Naive thymus-derived CD4-positive, alpha-beta T cell (primary cell): ENCODE data around the gene KLHL24. TPM values are rescaled to one million over a fixed set of nuclear protein-coding genes. Genes with fewer than 3 reads are reported as not detected.

Experiments used
- ATAC-seq: fragments of 150-1000 bp; cut with Tn5 transposase; 2 replicates; pipeline ENCODE4 v1.10.0; 2021; ENCODE audit warnings: mild to moderate bottlenecking, moderate library complexity
- CTCF ChIA-PET: fragments of 350-600 bp; sonication (Branson Sonifier 250); formaldehyde crosslinking; loops from one replicate; lab custom pipeline; 2021; ENCODE audit warnings: antibody characterized with exemption; lab: Charles Lee
- POLR2A ChIA-PET: fragments of 350-600 bp; sonication (Branson Sonifier 250); formaldehyde crosslinking; loops from one replicate; lab custom pipeline; 2021; ENCODE audit warnings: antibody characterized with exemption, inconsistent platforms; lab: Charles Lee
- DNase-seq, 9 donors: peaks; one replicate each; pipeline versions ENCODE4 v3.0.0 to v3.0.0-alpha.2; 2020 to 2022; ENCODE audit warnings: mixed read lengths in 1 of 9
- H3K27ac ChIP-seq: one replicate; pipeline ENCODE4 v1.7.0; 2013; ENCODE audit warnings: mild to moderate bottlenecking, low read depth, low read length, moderate library complexity
- H3K27me3 ChIP-seq, 2 donors: one replicate each; pipeline ENCODE4 v1.7.0; 2013; ENCODE audit warnings: low read length in 2 of 2, mild to moderate bottlenecking in 2 of 2, moderate library complexity in 2 of 2; ENCODE audit not compliant: control insufficient read depth in 2 of 2, insufficient read depth in 2 of 2
- H3K36me3 ChIP-seq, 3 experiments: 1 replicate in 2 of 3; 2 replicates in 1 of 3; pipeline ENCODE4 v1.7.0; 2013; ENCODE audit warnings: low read length in 3 of 3, mild to moderate bottlenecking in 3 of 3, moderate library complexity in 1 of 3; ENCODE audit not compliant: insufficient read depth in 3 of 3, control insufficient read depth in 2 of 3
- H3K4me1 ChIP-seq, 2 donors: one replicate each; pipeline ENCODE4 v1.7.0; 2013; ENCODE audit warnings: low read length in 2 of 2, mild to moderate bottlenecking in 2 of 2, moderate library complexity in 1 of 2; ENCODE audit not compliant: control insufficient read depth in 2 of 2, insufficient read depth in 2 of 2
- H3K4me3 ChIP-seq: 2 replicates; pipeline ENCODE4 v1.7.0; 2013; ENCODE audit warnings: mild to moderate bottlenecking, low read length
- H3K9me3 ChIP-seq, 3 experiments: 1 replicate in 2 of 3; 2 replicates in 1 of 3; pipeline ENCODE4 v1.7.0; 2013; ENCODE audit warnings: low read length in 3 of 3; ENCODE audit not compliant: control insufficient read depth in 2 of 3
- H3K27ac Mint-ChIP-seq, 9 donors: one replicate each; pipeline ENCODE4 v1.8.0; 2020 to 2022; ENCODE audit warnings: mixed read lengths in 9 of 9, mild to moderate bottlenecking in 8 of 9, moderate library complexity in 5 of 9, inconsistent platforms in 2 of 9
- H3K27me3 Mint-ChIP-seq, 5 donors: one replicate each; pipeline ENCODE4 v1.8.0; 2021 to 2022; ENCODE audit warnings: mixed read lengths in 5 of 5, mild to moderate bottlenecking in 1 of 5
- H3K36me3 Mint-ChIP-seq, 5 donors: one replicate each; pipeline ENCODE4 v1.8.0; 2020 to 2022; ENCODE audit warnings: mixed read lengths in 5 of 5, mild to moderate bottlenecking in 3 of 5, inconsistent platforms in 1 of 5
- H3K4me1 Mint-ChIP-seq, 7 donors: one replicate each; pipeline ENCODE4 v1.8.0; 2020 to 2022; ENCODE audit warnings: mixed read lengths in 7 of 7, mild to moderate bottlenecking in 3 of 7, inconsistent platforms in 1 of 7
- H3K4me3 Mint-ChIP-seq, 10 donors: one replicate each; pipeline ENCODE4 v1.8.0; 2020 to 2022; ENCODE audit warnings: mild to moderate bottlenecking in 10 of 10, mixed read lengths in 10 of 10, moderate library complexity in 6 of 10, inconsistent platforms in 2 of 10
- H3K9me3 Mint-ChIP-seq, 11 donors: one replicate each; pipeline ENCODE4 v1.8.0; 2020 to 2022; ENCODE audit warnings: mixed read lengths in 11 of 11, mild to moderate bottlenecking in 4 of 11, inconsistent platforms in 1 of 11, moderate library complexity in 1 of 11
- intact Hi-C, 2 donors: fragments of 100-400 bp; cut with micrococcal nuclease; formaldehyde crosslinking; loops; one replicate each; pipeline ENCODE4 v1.15.1; 2023
- polyA plus RNA-seq, 2 donors: library from polyadenylated mRNA; unstranded; fragments of 300-500 nt; fragmentation: Illumina TruSeq; gene quantifications; one replicate each; pipeline ENCODE4 v1.2.3, GENCODE V29; 2021
- total RNA-seq, 6 experiments: library from RNA in 5 of 6; stranded (reverse) in 5 of 6; gene quantifications; 1 replicate in 5 of 6; 2 replicates in 1 of 6; pipeline ENCODE4 v1.2.3 and lab custom pipeline; 2021 to 2026

Gene KLHL24
- total and polyA plus RNA-seq, 7 experiments from 2014 or later = 25.3 to 161 (median 118) TPM

DNA sequence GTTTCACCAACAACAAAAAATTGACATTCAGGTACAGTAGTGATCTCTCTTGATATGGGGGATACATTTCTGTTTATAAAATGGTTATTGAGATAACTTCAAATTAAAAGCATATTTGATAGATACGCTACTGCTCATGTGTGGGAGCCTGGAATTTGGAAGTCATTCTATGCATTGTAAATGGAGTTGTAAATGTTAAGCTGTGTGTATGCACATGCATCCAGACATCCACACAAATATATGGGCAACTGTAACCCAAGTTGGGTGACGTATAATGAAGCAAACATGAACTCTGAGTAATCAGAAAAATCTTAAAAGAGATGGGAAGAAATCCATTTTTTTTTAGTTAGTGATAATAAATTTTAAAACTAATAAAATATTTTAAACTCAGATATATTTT is 9.8 kb downstream of the KLHL24 start:
- Mint-ChIP-seq H3K36me3 (peaks cover under 1 to 52% (median 45%) of the 10 kb centered on the region in 5 donors), H3K4me1 (peaks cover 0 to 40% (median 21%) of the 10 kb centered on the region in 7 donors), H3K4me3 (no peak overlapping the region), H3K9me3 (peaks cover 0 to 21% (median 2%) of the 10 kb centered on the region in 11 donors), H3K27ac (no peak overlapping the region), H3K27me3 (no peaks in the 10 kb centered on the region)
- peaks cover 0 to 6% (median 0%) of the 10 kb centered on the region in 3 experiments for H3K9me3 ChIP-seq
- ChIA-PET POLR2A (interaction anchor here (0.7 to 2.2 kb wide), 4 partner anchors 9 to 137 kb away, joined by 3 to 9 read pairs (median 6); partner anchors contain the start of gene KLHL24), CTCF (interaction anchor here (0.6 to 1.7 kb wide), 2 partner anchors 11 to 28 kb away, joined by 3 to 4 read pairs; no protein-coding TSS in a partner anchor)
- H3K4me1 ChIP-seq = peaks cover 0 to 6% of the 10 kb centered on the region in 2 donors
- no peak for DNase-seq
- peaks cover 0 to 27% (median 6%) of the 10 kb centered on the region in 3 experiments for H3K36me3 ChIP-seq
- intact Hi-C loops = no loop called here
- no peaks in the 10 kb centered on the region for H3K27me3 ChIP-seq
- ATAC-seq = no peak
- no peak overlapping the region for H3K4me3 ChIP-seq
- no peak overlapping the region for H3K27ac ChIP-seq

DNA sequence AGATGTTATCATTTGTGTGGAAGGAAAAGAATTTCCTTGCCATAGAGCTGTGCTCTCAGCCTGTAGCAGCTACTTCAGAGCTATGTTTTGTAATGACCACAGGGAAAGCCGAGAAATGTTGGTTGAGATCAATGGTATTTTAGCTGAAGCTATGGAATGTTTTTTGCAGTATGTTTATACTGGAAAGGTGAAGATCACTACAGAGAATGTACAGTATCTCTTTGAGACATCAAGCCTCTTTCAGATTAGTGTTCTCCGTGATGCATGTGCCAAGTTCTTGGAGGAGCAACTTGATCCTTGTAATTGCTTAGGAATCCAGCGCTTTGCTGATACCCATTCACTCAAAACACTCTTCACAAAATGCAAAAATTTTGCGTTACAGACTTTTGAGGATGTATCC is 15.1 kb downstream of the KLHL24 start:
- DNase-seq (no peak), ATAC-seq (no peak)
- Mint-ChIP-seq H3K27ac (no peak overlapping the region), H3K9me3 (peaks cover 4 to 65% (median 24%) of the 10 kb centered on the region in 11 donors), H3K4me3 (peak overlapping the region in 2 of 10 donors; percentile 29 to 30), H3K27me3 (no peaks in the 10 kb centered on the region), H3K36me3 (peaks cover 21 to 74% (median 64%) of the 10 kb centered on the region in 5 donors), H3K4me1 (peaks cover 0 to 14% (median 6%) of the 10 kb centered on the region in 7 donors)
- Histone ChIP-seq H3K9me3 (peaks cover 5 to 41% (median 27%) of the 10 kb centered on the region in 3 experiments), H3K4me3 (no peak overlapping the region), H3K27ac (no peak overlapping the region), H3K27me3 (no peaks in the 10 kb centered on the region), H3K4me1 (no peaks in the 10 kb centered on the region), H3K36me3 (peaks cover 18 to 60% (median 20%) of the 10 kb centered on the region in 3 experiments)
- intact Hi-C loops = no loop called here
- CTCF ChIA-PET = interaction anchor here (0.7 kb wide), 1 partner anchor 100 kb away, joined by 3 read pairs; no protein-coding TSS in a partner anchor
- POLR2A ChIA-PET = interaction anchor here (1.5 kb wide), 1 partner anchor 13 kb away, joined by 3 read pairs; no protein-coding TSS in a partner anchor

DNA sequence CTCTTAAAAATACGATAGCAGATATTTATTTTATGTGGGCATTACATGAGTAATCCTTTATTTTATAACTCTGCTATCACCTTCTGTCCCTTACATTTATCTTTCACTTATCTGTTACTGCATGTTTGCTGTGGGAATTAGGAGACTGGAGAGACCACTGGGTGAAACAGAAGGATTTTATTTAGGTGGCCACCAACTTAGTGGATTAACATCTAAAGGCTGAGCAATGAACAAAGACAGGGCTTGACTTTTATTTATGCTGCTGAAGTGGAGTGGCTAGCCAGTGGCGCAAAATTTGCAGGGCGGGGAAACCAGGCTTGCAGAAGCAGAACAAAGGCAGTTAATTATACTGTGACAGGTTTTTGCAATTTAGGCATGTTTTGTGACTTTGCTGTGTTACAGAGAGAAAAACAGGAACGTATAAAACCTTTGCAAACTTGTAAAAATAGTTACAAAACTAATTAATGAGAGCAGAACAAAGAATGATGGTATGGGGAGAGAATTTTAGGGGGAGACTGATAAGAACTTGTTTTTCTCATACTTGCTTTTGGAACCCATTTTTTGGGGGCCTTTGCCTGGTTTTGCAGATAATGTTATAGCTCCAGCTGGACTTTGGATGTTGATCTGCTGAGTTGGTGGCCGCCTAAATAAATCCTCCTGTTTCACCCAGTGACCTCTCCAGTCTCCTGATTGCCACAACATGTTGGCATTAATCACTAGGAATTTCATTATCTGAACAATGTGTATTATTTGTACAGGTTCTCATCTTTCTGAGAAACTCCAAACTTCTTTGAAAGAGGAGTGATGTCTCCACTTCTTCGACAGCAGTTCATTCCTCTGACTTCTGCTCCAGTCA is 18.0 kb downstream of the KLHL24 start:
- peaks cover 32 to 86% (median 71%) of the 10 kb centered on the region in 5 donors for H3K36me3 Mint-ChIP-seq
- intact Hi-C loops = loop anchor here in 1 of 2 donors (2.0 kb wide), 1 partner anchor 17 kb away; no protein-coding TSS in a partner anchor
- peaks cover 0 to 29% (median 21%) of the 10 kb centered on the region in 7 donors for H3K4me1 Mint-ChIP-seq
- H3K27me3 Mint-ChIP-seq = no peaks in the 10 kb centered on the region
- ChIA-PET POLR2A (no interaction called here), CTCF (no interaction called here)
- Histone ChIP-seq H3K27ac (no peak overlapping the region), H3K4me1 (peaks cover 0 to 3% of the 10 kb centered on the region in 2 donors), H3K4me3 (no peak overlapping the region), H3K9me3 (peaks cover 5 to 41% (median 27%) of the 10 kb centered on the region in 3 experiments), H3K36me3 (peaks cover 16 to 66% (median 18%) of the 10 kb centered on the region in 3 experiments), H3K27me3 (no peaks in the 10 kb centered on the region)
- H3K9me3 Mint-ChIP-seq = peaks cover 6 to 78% (median 29%) of the 10 kb centered on the region in 11 donors
- ATAC-seq (no peak), DNase-seq (peak in 3 of 9 donors; percentile 7 to 23 (median 10))
- H3K27ac Mint-ChIP-seq = peak overlapping the region in 5 of 9 donors; percentile 22 to 88 (median 46)
- peak overlapping the region in 5 of 10 donors; percentile 11 to 54 (median 30) for H3K4me3 Mint-ChIP-seq

DNA sequence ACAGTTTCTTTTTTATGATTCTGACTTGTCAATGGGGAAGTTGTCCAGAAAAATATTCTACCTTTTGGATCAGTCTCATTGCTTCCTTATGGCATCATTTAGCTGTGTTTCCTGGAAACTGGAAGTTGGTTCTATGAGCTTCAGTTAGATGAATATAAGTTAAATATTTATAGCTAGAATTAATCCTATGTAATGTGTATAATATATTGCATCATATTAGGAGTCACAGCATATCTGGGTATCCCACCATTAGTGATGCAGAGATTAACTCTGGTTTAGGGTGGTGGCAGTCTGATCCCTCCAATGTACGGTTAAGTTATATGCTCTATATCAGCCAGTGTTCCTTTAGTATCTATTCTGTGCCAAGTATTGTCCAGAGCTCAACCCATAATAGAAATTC is 19.3 kb downstream of the KLHL24 start:
- Mint-ChIP-seq H3K27ac (peak overlapping the region in 1 of 9 donors; percentile 62), H3K4me3 (no peak overlapping the region), H3K9me3 (peaks cover 4 to 66% (median 29%) of the 10 kb centered on the region in 11 donors), H3K4me1 (peaks cover 0 to 40% (median 29%) of the 10 kb centered on the region in 7 donors), H3K27me3 (no peaks in the 10 kb centered on the region), H3K36me3 (peaks cover 32 to 85% (median 74%) of the 10 kb centered on the region in 5 donors)
- H3K4me3 ChIP-seq = no peak overlapping the region
- ATAC-seq = no peak
- H3K9me3 ChIP-seq = peaks cover 5 to 40% (median 27%) of the 10 kb centered on the region in 3 experiments
- no peak for DNase-seq
- peaks cover 0 to 4% of the 10 kb centered on the region in 2 donors for H3K4me1 ChIP-seq
- ChIA-PET CTCF (no interaction called here), POLR2A (interaction anchor here (1.3 kb wide), 1 partner anchor 20 kb away, joined by 4 read pairs; the partner anchor contains the start of gene KLHL24)
- no peak overlapping the region for H3K27ac ChIP-seq
- no peaks in the 10 kb centered on the region for H3K27me3 ChIP-seq
- intact Hi-C loops = no loop called here
- peaks cover 16 to 71% (median 18%) of the 10 kb centered on the region in 3 experiments for H3K36me3 ChIP-seq

DNA sequence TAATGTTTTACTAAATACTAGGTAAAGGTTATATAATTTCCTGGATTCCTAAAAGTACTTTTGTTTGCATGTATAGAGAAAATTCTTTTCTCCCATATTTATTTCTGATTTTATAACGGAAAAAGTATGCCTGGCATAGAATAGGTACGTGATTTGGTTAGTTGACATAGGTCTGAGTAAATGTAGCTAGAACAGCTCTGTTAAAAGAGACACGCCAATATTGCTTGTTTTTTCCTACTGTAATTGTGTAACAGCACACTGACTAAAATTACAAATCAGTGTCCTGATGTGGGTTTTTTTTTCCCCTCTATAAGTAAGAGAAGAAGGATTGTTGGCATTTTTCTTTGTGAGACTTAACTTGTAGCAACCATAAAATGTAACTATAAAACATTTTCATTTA is 26.7 kb downstream of the KLHL24 start:
- DNase-seq = no peak
- Mint-ChIP-seq H3K9me3 (peaks cover 0 to 4% (median 1%) of the 10 kb centered on the region in 11 donors), H3K27me3 (no peaks in the 10 kb centered on the region), H3K4me3 (no peak overlapping the region), H3K27ac (no peak overlapping the region), H3K4me1 (peaks cover 0 to 50% (median 38%) of the 10 kb centered on the region in 7 donors), H3K36me3 (peaks cover 7 to 58% (median 46%) of the 10 kb centered on the region in 5 donors)
- ChIA-PET CTCF (interaction anchor here (0.8 kb wide), 1 partner anchor 29 kb away, joined by 3 read pairs; no protein-coding TSS in a partner anchor), POLR2A (interaction anchor here (1.0 to 1.4 kb wide), 2 partner anchors 25 to 107 kb away, joined by 3 to 9 read pairs; partner anchors contain the start of genes KLHL24 and KLHL6)
- no peak overlapping the region for H3K27ac ChIP-seq
- no peak for ATAC-seq
- peaks cover 0 to 49% (median 5%) of the 10 kb centered on the region in 3 experiments for H3K36me3 ChIP-seq
- no peaks in the 10 kb centered on the region for H3K27me3 ChIP-seq
- H3K9me3 ChIP-seq = no peaks in the 10 kb centered on the region
- H3K4me3 ChIP-seq = no peak overlapping the region
- peaks cover 0 to 4% of the 10 kb centered on the region in 2 donors for H3K4me1 ChIP-seq
- intact Hi-C loops = no loop called here

DNA sequence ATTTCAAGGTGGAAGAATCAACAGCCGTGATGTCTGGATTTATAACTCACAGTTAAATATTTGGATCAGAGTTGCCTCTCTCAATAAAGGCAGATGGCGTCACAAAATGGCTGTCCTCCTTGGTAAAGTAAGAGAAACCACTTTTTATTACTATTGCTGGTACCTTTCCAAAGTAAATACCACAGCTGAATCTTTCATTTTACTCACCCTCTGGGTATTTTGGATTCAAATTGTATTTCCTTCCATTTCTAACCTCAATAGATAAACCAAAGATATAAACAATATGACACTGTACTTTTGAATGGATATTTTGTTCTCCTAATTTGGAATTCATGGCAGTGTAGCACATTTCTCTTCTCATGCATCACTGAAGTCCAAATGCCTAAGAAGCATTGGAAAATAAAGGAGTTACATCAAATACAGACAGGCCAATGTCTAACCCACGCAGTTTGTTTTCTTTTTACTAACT is 29.5 kb downstream of the KLHL24 start:
- ATAC-seq (no peak), DNase-seq (no peak)
- Mint-ChIP-seq H3K36me3 (peaks cover 7 to 41% (median 28%) of the 10 kb centered on the region in 5 donors), H3K9me3 (no peaks in the 10 kb centered on the region), H3K27me3 (no peaks in the 10 kb centered on the region), H3K27ac (no peak overlapping the region), H3K4me1 (peaks cover 0 to 30% (median 19%) of the 10 kb centered on the region in 7 donors), H3K4me3 (no peak overlapping the region)
- POLR2A ChIA-PET = no interaction called here
- Histone ChIP-seq H3K27ac (no peak overlapping the region), H3K27me3 (no peaks in the 10 kb centered on the region), H3K4me1 (no peaks in the 10 kb centered on the region), H3K4me3 (no peak overlapping the region), H3K9me3 (no peaks in the 10 kb centered on the region), H3K36me3 (peaks cover 0 to 57% (median 5%) of the 10 kb centered on the region in 3 experiments)
- intact Hi-C loops = no loop called here
- CTCF ChIA-PET = no interaction called here
